Spleen (tissue), 7 donors: Measurements from ENCODE around the gene MORN4.

Experiments used
- CTCF ChIP-seq, 11 experiments: fragments of 200-600 bp in 7 of 11; fragments of 450-650 bp in 4 of 11; sonication (generic) in 4 of 11; IDR thresholded peaks in 8 of 11; conservative IDR thresholded peaks in 3 of 11; 1 replicate in 7 of 11; 2 replicates in 4 of 11; pipeline versions ENCODE4 v1.4.0 to v1.8.0; 2016 to 2021; ENCODE audit warnings: antibody characterized with exemption in 11 of 11, inconsistent platforms in 4 of 11, mild to moderate bottlenecking in 1 of 11
- POLR2AphosphoS5 ChIP-seq, 3 donors: sonication (generic); formaldehyde crosslinking; IDR thresholded peaks; one replicate each; pipeline ENCODE4 v1.5.1; 2017; ENCODE audit warnings: antibody characterized with exemption in 3 of 3
- donor health status: DM: no; HTN: no; CAD: no; lungs with moderate emphysema.
- donor health status: DM: no; HTN: no; CAD: no.
- donor health status: DM: no; HTN: no; CAD: no.

GRCh38 chr10:97571622-97572021, 61.7 kb downstream of the MORN4 start:
- no peak for TF ChIP-seq CTCF (IDR thresholded peaks at IDR 0.05 in 8 of 11, conservative IDR thresholded peaks at IDR 0.05 in 3 of 11)
- no peak for TF ChIP-seq POLR2AphosphoS5 (IDR thresholded peaks at IDR 0.05)
